Panc1 (cell line): ENCODE measurements around the gene DRGX.

Experiments used
- CTCF ChIP-seq: fragments of 450-650 bp; IDR thresholded peaks from 2 replicates; pipeline ENCODE4 v1.5.1; 2017; ENCODE audit warnings: mild to moderate bottlenecking
- POLR2AphosphoS5 ChIP-seq: IDR thresholded peaks from 2 replicates; pipeline ENCODE4 v1.6.1; 2012; ENCODE audit warnings: mild to moderate bottlenecking, low read depth, low read length, moderate library complexity
- REST ChIP-seq, 2 experiments: IDR thresholded peaks; 2 replicates each; pipeline ENCODE4 v1.6.1; 2011 to 2012; ENCODE audit warnings: low read depth in 2 of 2, control low read depth in 1 of 2, low read length in 1 of 2, mild to moderate bottlenecking in 1 of 2, moderate library complexity in 1 of 2; ENCODE audit not compliant: insufficient read depth in 1 of 2

DNA sequence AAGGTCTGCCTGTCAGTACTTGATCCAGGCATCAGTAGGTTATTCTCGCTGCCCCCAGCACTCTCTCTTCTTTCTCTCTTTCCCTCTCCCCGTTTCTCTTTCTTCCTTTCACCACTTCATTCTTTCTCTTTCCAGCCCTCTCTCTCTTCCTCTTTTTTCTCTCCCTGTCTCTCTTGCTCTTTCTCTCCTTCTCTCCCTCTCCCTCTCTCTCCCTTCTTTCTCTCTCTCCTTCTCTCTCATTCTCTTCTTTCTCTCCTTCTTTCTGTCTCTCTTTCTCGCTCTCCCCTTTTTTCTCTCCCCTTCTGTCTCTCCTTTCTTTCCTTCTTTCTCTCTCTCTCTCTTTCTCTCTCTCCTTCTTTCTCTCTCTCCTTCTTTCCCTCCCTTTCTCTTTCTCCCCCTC lies 7.5 kb upstream of the DRGX start:
- no peak for TF ChIP-seq POLR2AphosphoS5
- TF ChIP-seq CTCF: no peak
- TF ChIP-seq REST (IDR thresholded peaks at IDR 0.05; ENCODE audit: insufficient read depth in 1 of 2, low read depth in 2 of 2, low read length in 1 of 2): no peak
